Measurements from ENCODE around the gene NELFE. TPM values are rescaled to one million over a fixed set of nuclear protein-coding genes. Genes with fewer than 3 reads are reported as not detected.

Gene NELFE
- total and polyA plus RNA-seq, 2 of the 13 experiments (the other 11 are each of a cell fraction or from before 2014, with no cell fraction given): 51.3 to 69.8 TPM

DNA sequence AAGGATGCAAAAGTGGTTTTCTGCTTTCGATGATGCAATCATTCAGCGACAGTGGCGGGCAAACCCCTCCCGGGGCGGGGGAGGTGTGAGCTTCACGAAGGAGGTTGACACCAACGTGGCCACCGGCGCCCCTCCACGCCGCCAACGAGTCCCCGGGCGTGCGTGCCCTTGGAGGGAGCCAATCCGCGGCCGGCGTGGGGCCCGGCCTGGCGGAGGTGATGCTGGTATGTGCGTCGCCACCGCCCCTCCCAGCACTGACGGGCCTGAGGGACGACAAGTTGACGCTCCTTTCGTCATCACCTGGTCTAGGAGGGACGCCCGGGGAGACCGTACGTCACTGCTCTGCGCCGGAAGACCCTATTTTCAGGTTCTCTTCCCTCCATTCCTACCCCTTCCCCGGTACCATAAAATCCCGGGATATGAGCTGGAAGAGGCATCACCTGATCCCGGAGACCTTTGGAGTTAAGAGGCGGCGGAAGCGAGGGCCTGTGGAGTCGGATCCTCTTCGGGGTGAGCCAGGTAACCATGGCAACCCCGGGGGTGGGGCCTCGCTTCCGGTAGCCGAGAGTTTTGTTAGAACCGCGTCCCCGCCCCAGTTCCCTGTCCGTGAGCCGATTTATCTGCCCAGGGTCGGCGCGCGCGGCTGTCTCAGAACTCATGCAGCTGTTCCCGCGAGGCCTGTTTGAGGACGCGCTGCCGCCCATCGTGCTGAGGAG lies 13.4 kb upstream of the NELFE start, which contains the start of gene DXO (continued):
- TF ChIP-seq NFAT5 (CRISPR knock-in tag; IDR thresholded peaks at IDR 0.05): no peak
- TF ChIP-seq ZNF282 (IDR thresholded peaks at IDR 0.05; ENCODE audit: partially characterized antibody): no peak
- peak; percentile 86 for TF ChIP-seq DZIP1 (CRISPR knock-in tag; IDR thresholded peaks at IDR 0.05)
- 0 out of 2 replicates have a peak, but pooled peaks have one; percentile 13 for TF ChIP-seq ZNF24 (IDR thresholded peaks at IDR 0.05)
- no peak for TF ChIP-seq ZNF230 (CRISPR knock-in tag; IDR thresholded peaks at IDR 0.05)
- 0 out of 2 replicates have a peak, but pooled peaks have one; percentile 43 for TF ChIP-seq RBAK (CRISPR knock-in tag; IDR thresholded peaks at IDR 0.05)
- TF ChIP-seq HNF1A (IDR thresholded peaks at IDR 0.05; ENCODE audit: low read depth): peak; percentile 23; the same call in 1 of the 2 replicates
- peak; percentile 58 for TF ChIP-seq HNF1A (CRISPR knock-in tag; IDR thresholded peaks at IDR 0.05; ENCODE audit: borderline replicate concordance)
- peak in 1 of 2 experiments; percentile 43; a peak in 2 of 4 replicates for TF ChIP-seq NR2F1 (CRISPR knock-in tag; IDR thresholded peaks at IDR 0.05)
- TF ChIP-seq ZNF333 (CRISPR knock-in tag; IDR thresholded peaks at IDR 0.05; ENCODE audit: borderline replicate concordance): peak; percentile 61; the same call in 1 of the 2 replicates
- peak; percentile 28; the same call in 1 of the 2 replicates for TF ChIP-seq DNMT1 (CRISPR knock-in tag; IDR thresholded peaks at IDR 0.05)
- TF ChIP-seq IKZF4 (CRISPR knock-in tag; IDR thresholded peaks at IDR 0.05; ENCODE audit: borderline replicate concordance, low read depth, not compliant biosample characterization): peak; percentile 76
- no peak for TF ChIP-seq NFIC (IDR thresholded peaks at IDR 0.05; ENCODE audit: low read length)
- no peak for TF ChIP-seq ZNF121 (CRISPR knock-in tag; IDR thresholded peaks at IDR 0.05)
- TF ChIP-seq GLI4 (CRISPR knock-in tag; IDR thresholded peaks at IDR 0.05; ENCODE audit: borderline replicate concordance): no peak; the same call in 1 of the 2 replicates
